Urinary bladder (tissue), 4 donors: ENCODE results near the gene FAM107B. TPM values are rescaled to one million over a fixed set of nuclear protein-coding genes. Genes with fewer than 3 reads are reported as not detected.

Source experiments
- DNase-seq: peaks from one replicate; pipeline ENCODE4 v3.0.0-alpha.2; 2015; ENCODE audit errors: extremely low spot score
- H3K27ac ChIP-seq: one replicate; pipeline ENCODE4 v1.5.1; 2013; ENCODE audit warnings: low read depth, mild to moderate bottlenecking, moderate library complexity
- H3K36me3 ChIP-seq: one replicate; pipeline ENCODE4 v1.6.1; 2013; ENCODE audit warnings: mild to moderate bottlenecking, moderate library complexity; ENCODE audit not compliant: insufficient read depth
- H3K4me1 ChIP-seq: one replicate; pipeline ENCODE4 v1.6.1; 2013; ENCODE audit warnings: mild to moderate bottlenecking, moderate library complexity; ENCODE audit not compliant: insufficient read depth
- H3K4me3 ChIP-seq: one replicate; pipeline ENCODE4 v1.5.1; 2013; ENCODE audit warnings: low read depth, low read length
- WGBS: extraction: QIAGEN DNeasy Blood & Tissue Kit; methylation state at CpG from one replicate; pipeline ENCODE4 v1.1.7; 2013; 5-methylcytosine and 5-hydroxymethylcytosine counted together
- polyA plus RNA-seq: library from polyadenylated mRNA; stranded (reverse); fragments of 200-250 nt; gene quantifications from one replicate; pipeline ENCODE4 v1.2.3, GENCODE V29; 2013
- total RNA-seq: library from RNA; depleted of rRNA; stranded (reverse); fragments of >200 nt; gene quantifications from one replicate; pipeline ENCODE4 v1.2.3, GENCODE V29; 2014
- donor health status: healthy with polysubstance abuse.
- donor health status: healthy.

The FAM107B gene
- total and polyA plus RNA-seq, 2 donors, result 13.6 to 40.2 TPM

DNA sequence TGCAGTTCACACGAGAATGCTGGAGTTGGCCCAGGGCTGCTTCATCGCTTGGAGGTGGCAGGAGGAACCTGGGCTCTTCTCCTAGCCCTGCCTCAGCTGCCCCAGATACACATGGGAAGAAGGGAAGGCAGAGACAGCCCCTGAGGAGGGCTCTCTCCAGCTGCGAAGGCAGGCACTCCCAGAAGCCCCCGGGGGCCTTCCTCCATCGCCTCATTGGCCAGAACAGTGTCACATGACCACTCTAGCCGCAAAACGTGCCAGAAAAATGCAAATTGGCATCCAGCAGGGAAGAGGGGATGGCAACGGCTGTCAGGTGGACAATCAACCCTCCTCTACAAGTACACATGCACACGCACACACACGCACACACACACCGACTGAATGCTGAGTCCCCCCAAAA, 226.2 kb downstream of the FAM107B start:
- DNase-seq, result no peak
- Histone ChIP-seq H3K36me3 (no peaks in the 10 kb centered on the region), H3K4me3 (no peak overlapping the region), H3K27ac (no peak overlapping the region), H3K4me1 (peaks cover 2% of the 10 kb centered on the region)
- WGBS, result 90% methylated on average over 11 of the region's 11 CpGs

DNA sequence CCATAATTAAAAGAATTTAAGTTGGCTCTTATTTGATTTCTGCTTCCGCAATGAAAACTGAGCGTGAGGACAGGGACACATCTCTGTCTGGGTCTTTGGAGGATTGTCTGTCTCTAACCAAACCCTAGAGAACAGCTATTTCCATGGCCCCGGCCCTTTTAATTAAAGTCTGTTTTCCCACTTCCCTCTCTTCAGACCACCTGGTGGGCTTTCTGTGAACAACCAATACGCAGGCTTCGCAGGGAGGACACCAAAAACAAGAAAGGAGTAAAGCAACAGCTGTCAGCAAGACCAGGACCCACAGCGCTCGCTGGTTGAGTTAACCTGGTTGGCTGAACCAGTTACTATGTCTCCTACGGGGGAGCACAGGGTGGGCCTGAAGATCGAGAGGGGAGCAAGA, 226.9 kb downstream of the FAM107B start:
- Histone ChIP-seq H3K4me1 (peaks cover 2% of the 10 kb centered on the region), H3K36me3 (no peaks in the 10 kb centered on the region), H3K27ac (no peak overlapping the region), H3K4me3 (no peak overlapping the region)
- WGBS, result 97% methylated on average over 9 of the region's 9 CpGs
- DNase-seq, result no peak

DNA sequence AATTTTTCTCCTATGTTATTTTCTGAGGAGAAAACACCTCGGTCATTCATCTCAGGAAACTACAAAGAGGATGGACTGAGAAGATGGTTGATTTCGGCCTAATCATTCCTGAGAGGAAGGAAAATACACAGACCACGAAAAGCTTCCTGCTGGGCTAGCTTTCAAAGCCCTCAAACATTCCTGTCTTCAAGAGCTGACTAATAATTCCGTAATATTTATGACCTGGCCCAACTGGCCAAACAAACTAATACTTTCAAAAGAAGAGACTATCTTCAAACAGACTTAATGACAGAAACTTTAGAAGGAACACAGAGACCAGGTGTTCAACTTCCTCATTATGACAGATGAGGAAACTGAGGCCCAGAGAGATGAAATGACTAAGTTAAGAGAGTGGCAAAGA, 228.9 kb downstream of the FAM107B start:
- no peak overlapping the region for H3K4me3 ChIP-seq
- no peak overlapping the region for H3K27ac ChIP-seq
- WGBS, result 33% methylated on average over 4 of the region's 4 CpGs
- peaks cover 2% of the 10 kb centered on the region for H3K4me1 ChIP-seq
- H3K36me3 ChIP-seq, result no peaks in the 10 kb centered on the region
- no peak for DNase-seq

DNA sequence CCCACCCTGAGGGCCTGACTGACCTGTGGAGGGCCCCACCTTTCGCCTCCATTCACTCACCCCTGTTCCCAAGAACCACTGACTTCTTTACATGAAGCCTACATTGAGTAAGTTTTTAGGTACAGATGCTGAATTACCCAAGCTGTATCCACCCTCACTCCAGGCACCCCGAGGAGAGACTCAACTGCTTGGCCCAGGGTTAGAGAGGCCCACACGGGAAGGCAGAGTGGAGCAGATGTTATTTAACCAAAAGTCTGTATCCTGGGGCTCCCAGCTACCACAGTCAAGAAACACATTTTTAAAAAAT, 230.8 kb downstream of the FAM107B start:
- 87% methylated on average over 3 of the region's 3 CpGs for WGBS

DNA sequence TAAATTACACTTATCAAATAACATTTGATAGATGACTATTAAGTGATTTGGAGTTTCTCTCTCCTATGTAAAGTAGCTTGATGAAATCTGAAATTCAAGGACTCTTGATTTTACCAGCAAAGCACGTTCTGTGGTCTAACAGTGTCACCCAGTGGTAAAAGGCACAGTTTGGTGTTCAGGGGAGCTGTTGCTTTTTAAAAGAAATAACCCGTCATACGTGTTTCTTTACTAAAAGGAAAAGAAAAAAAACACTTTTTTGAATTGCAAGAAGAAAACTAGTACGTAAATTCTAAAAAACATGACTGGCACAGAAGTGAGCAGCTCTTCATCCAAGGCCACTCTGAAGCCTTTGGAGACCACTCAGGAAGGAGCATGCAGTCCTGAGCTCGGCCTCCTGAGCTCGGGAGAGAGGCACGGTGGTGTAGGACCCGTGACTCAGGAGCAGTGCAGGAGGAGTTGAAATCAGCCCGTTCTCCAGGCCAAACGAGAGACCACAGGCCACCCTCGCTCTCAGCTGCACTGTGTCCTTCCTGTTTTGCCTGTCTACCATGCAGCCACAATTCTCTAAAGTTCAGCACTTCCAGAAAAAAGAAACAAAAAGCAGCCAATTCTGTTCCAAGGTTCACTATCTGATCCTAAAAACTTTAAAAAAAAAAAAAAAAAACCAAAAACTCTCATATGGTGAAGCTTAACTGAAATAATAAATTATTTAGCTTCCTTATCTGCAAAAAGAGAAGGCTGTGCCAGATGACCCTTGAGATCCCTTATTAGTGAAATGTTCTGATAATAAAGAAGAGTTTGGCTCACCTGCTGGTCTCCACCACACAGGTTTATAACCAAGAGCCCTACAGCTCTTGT, 231.4 kb downstream of the FAM107B start:
- H3K4me1 ChIP-seq, result peaks cover 2% of the 10 kb centered on the region
- H3K27ac ChIP-seq, result peak overlapping the region; percentile 39
- 44% methylated on average over 11 of the region's 11 CpGs for WGBS
- DNase-seq, result no peak
- no peaks in the 10 kb centered on the region for H3K36me3 ChIP-seq
- H3K4me3 ChIP-seq, result no peak overlapping the region

More for the DNA sequence above, 230.8 kb downstream of the FAM107B start:
- no peak for DNase-seq
- H3K4me3 ChIP-seq, result no peak overlapping the region
- no peak overlapping the region for H3K27ac ChIP-seq
- H3K36me3 ChIP-seq, result no peaks in the 10 kb centered on the region
- peaks cover 2% of the 10 kb centered on the region for H3K4me1 ChIP-seq

DNA sequence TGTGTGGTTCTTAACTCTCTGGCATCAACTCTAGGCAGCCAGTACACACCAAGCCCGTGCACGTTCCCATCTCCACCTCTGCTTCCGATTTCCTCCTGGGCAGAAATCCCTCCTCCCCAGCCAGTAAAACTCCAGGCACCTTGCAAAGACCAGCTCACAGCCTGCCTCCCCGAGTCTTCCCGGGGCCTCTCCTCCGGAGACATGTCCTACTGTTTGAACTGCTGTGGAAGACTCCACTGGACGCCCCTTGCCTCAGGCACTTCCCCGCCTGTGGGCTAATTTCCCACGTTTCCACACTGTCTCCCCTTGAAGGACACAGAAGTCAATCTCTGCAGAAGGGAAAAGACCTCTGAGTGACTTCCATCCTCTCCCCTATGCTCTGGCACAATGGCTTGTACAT, 233.3 kb downstream of the FAM107B start:
- Histone ChIP-seq H3K4me1 (peaks cover 2% of the 10 kb centered on the region), H3K36me3 (no peaks in the 10 kb centered on the region), H3K27ac (no peak overlapping the region), H3K4me3 (no peak overlapping the region)
- WGBS, result 91% methylated on average over 9 of the region's 9 CpGs
- DNase-seq, result no peak

DNA sequence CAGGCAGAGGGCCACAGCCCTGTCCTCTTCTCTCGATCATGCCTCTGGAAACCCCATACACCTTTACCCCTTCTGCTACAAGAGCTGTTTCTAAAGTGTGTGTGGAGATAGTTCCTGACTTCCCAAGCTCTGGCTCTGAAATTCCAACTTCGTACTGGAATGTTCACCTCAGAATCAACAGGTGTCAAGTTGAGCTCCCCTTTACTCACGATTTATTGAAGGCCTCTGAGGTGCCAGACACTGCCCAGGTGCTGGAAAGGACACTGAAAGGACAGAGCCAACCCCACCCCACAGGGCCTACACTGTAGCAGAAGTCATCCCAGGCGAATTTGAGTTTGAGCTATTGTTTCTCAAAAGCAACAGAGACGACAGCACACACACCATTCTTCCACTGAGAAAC, 234.1 kb downstream of the FAM107B start:
- no peaks in the 10 kb centered on the region for H3K36me3 ChIP-seq
- no peak overlapping the region for H3K4me3 ChIP-seq
- 89% methylated on average over 5 of the region's 5 CpGs for WGBS
- DNase-seq, result no peak
- no peaks in the 10 kb centered on the region for H3K4me1 ChIP-seq
- H3K27ac ChIP-seq, result no peak overlapping the region

DNA sequence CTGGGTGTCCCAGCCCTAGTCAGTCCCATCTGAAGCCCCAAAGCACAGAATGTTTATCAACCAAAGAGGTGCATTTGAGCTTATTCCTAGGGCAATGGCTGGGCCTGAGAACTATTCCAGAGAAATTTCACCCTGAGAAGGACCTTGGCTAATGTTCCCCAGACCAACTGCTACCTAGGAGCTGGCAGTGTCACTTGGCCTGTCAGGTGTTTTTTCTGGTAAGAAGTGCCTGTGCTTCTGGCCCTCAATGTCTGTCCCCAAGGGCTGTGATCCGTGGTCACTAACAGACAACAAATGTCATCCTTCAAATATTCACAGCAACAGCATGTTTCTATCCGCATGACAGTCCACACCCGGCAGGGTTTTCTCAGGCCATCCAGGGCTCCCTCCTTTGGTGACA, 234.6 kb downstream of the FAM107B start:
- Histone ChIP-seq H3K36me3 (no peaks in the 10 kb centered on the region), H3K4me1 (no peaks in the 10 kb centered on the region), H3K4me3 (no peak overlapping the region), H3K27ac (no peak overlapping the region)
- DNase-seq, result no peak
- 81% methylated on average over 3 of the region's 3 CpGs for WGBS

DNA sequence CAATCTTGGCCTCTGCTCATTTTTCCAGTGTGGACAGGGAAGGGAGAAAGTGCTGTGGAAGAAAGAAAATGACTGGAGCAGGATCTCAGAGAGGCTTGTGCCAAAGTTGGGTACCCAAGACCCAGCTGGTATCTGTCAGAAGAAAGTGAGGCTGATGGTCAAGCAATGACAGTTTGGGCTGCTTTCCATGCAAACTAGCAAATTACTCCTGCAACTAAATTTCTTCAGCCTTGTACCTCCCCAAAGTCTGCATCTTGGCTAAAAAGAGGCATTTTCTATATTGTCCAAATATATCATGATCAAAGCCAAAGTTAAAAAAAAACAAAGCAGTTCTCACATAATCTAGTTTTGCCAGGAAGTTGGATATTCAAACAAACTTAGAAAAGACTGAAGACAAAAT, 235.5 kb downstream of the FAM107B start:
- no peak for DNase-seq
- no peaks in the 10 kb centered on the region for H3K36me3 ChIP-seq
- H3K27ac ChIP-seq, result no peak overlapping the region
- no peaks in the 10 kb centered on the region for H3K4me1 ChIP-seq
- H3K4me3 ChIP-seq, result no peak overlapping the region

DNA sequence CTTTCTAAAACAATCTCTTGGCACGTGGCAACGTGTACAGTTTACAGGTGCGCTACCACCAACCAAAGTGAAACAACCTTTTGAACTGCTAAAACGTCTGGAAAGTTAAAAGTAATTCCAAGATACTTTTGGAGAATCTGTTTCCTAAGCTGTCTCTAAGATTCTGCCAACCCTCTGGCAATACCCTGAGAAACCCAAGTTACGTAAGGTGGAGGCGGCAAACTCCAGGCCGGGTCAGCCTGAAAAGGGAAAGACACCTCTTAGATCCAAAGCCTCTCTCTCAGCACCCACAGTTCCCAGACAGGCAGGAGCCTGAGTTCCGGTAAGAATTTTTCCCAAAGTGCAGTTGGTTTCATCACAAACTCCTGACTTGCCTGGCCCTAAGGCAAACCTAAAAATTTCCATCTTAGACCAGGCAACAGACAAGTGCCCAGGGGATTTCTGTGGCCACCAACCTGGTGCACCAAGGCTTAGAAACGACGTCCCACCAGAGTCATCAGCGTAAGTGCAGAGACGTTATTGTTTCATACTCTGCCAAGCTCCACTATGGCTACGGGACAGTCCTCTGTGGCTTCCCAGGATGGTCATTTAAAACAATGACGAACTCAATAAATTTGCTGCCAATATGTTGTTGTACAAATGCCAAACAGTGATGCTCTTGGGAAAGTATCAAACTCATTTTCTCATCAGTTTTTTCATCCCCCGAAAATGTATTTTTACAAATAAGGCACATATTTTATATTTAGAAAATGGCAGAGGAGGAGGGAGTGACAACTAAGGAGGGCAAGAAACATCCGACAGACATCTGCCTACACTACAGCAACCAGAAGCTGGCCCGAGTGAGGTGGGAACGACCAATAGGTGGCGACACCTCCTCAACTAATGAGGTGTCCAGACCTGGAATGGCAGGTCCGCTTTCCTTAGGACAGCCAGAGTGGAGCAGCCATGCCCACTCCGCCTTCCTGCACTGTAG, 238.2 kb downstream of the FAM107B start:
- H3K27ac ChIP-seq, result no peak overlapping the region
- DNase-seq, result no peak
- no peak overlapping the region for H3K4me3 ChIP-seq
- H3K36me3 ChIP-seq, result no peaks in the 10 kb centered on the region
- H3K4me1 ChIP-seq, result no peaks in the 10 kb centered on the region
- WGBS, result 71% methylated on average over 21 of the region's 21 CpGs

DNA sequence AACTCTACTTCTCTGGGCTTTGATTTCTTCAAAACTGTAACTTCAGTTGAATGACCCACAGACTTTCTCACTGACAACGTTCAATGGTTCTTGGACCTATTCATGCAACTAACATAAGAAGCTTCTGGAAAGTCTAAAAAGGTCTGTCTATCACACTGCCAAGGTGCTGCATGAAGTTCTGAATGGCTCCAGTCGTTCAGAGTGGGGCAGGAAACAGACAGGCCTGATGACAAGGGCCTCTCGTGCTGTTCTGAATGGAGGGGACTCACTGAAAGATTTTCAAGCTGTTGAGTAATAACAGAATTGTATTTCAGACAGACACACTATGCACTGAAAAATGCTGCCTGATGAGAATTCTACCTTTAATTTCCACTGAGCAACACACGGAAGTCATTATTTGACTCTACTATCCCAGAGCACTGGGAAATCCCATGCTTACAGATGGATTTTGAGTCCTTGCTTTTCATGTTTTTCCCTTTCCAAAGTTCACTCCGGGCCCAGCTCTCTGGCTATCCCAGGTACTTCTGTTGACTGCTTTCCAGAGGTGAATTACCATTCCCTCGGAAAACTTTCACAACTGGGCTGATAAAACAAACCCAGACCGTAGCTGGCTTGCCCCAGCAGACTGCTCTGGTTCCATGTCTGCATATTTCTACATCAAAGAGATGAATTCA, 239.1 kb downstream of the FAM107B start:
- 68% methylated on average over 7 of the region's 7 CpGs for WGBS
- H3K27ac ChIP-seq, result no peak overlapping the region
- no peaks in the 10 kb centered on the region for H3K36me3 ChIP-seq
- H3K4me3 ChIP-seq, result no peak overlapping the region
- no peak for DNase-seq
- H3K4me1 ChIP-seq, result no peaks in the 10 kb centered on the region

DNA sequence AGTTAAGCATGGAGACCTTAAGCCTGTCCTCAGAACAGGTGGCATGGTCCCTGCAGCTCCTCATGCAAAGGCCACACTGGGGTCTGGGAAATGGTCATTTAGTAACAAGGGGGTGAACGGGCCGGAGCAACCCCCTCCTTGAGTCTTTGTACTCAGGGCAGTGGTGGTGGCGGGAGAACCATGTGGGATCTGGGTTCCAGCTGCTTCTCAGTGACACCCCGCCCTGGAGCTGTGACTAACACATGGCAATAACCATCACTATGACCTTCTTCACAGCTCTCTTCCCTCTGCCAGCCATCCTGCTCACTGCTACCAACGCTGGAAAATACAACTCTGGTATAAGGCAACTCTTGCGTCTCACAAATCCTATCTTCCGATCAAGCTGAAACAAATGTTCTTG, 240.5 kb downstream of the FAM107B start:
- DNase-seq, result no peak
- 93% methylated on average over 7 of the region's 7 CpGs for WGBS
- Histone ChIP-seq H3K4me3 (no peak overlapping the region), H3K36me3 (no peaks in the 10 kb centered on the region), H3K27ac (no peak overlapping the region), H3K4me1 (no peaks in the 10 kb centered on the region)

DNA sequence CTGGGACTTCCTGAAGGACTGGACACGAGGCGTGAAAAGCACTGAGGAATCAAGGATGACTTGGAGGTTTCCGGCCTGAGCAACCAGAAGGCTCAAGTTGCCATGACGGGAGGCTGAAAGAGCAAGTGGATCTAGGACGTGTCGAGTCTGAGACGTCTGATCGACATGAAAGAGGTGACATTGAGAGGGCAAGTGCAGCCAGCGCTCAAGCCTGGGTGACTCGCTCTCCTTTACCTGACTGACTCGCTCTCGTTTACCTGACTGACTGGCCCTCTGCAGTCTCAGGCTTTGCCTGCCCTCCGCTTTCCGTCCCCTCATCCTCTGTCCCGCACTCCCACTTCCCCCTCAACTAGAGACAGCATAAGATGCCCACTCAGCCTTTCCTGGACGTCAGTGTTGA, 241.4 kb downstream of the FAM107B start:
- 90% methylated on average over 16 of the region's 16 CpGs for WGBS
- no peak overlapping the region for H3K4me3 ChIP-seq
- DNase-seq, result no peak
- H3K36me3 ChIP-seq, result peaks cover 2% of the 10 kb centered on the region
- no peaks in the 10 kb centered on the region for H3K4me1 ChIP-seq
- H3K27ac ChIP-seq, result no peak overlapping the region
